Endothelial cell of umbilical vein (primary cell): ENCODE measurements around the gene MIEN1. TPM values are rescaled to one million over a fixed set of nuclear protein-coding genes. Genes with fewer than 3 reads are reported as not detected.

ENCODE experiments used
- BruUV-seq: library from RNA; stranded (reverse); fragments of 400-500 nt; replicated peaks from 2 replicates; lab custom pipeline; 2021; lab: Mats Ljungman, UMichigan
- CTCF ChIA-PET: fragments of 300-600, 350-600 bp; sonication (Branson Sonifier 250); formaldehyde crosslinking; loops from one replicate; lab custom pipeline; 2021; ENCODE audit warnings: antibody characterized with exemption, inconsistent platforms; lab: Charles Lee
- POLR2A ChIA-PET: fragments of 300-600, 350-600 bp; sonication (Branson Sonifier 250); formaldehyde crosslinking; loops from one replicate; lab custom pipeline; 2021; ENCODE audit warnings: antibody characterized with exemption, inconsistent platforms; lab: Charles Lee
- DNase-seq: peaks from one replicate; pipeline ENCODE4 v3.0.0-alpha.2; 2011; ENCODE audit warnings: low read depth, low spot score
- FAIRE-seq: peaks from 2 replicates; lab custom pipeline; 2011; peaks lifted over from hg19 to GRCh38; lab: Jason Lieb, UNC
- H2AFZ ChIP-seq: 2 replicates; pipeline ENCODE4 v1.6.0; 2012; ENCODE audit warnings: low read depth, low read length, control low read depth, inconsistent platforms
- H3K27ac ChIP-seq: 2 replicates; pipeline ENCODE4 v1.5.1; 2011; ENCODE audit warnings: low read depth, mild to moderate bottlenecking, control low read depth, low read length, moderate library complexity; ENCODE audit not compliant: insufficient read depth
- H3K27me3 ChIP-seq, 2 experiments: 2 replicates each; pipeline versions ENCODE4 v1.6.0 to v1.6.1; 2011; ENCODE audit warnings: low read length in 2 of 2, mixed read lengths in 1 of 2; ENCODE audit not compliant: control insufficient read depth in 2 of 2, insufficient read depth in 2 of 2
- H3K36me3 ChIP-seq, 2 experiments: 2 replicates in 1 of 2; 3 replicates in 1 of 2; pipeline ENCODE4 v1.5.1; 2011; ENCODE audit warnings: low read length in 2 of 2, mild to moderate bottlenecking in 1 of 2, moderate library complexity in 1 of 2; ENCODE audit not compliant: control insufficient read depth in 2 of 2, insufficient read depth in 2 of 2; ENCODE audit errors: extremely low read depth in 1 of 2
- H3K4me1 ChIP-seq: 3 replicates; pipeline ENCODE4 v1.5.1; 2011; ENCODE audit warnings: mild to moderate bottlenecking, low read length; ENCODE audit not compliant: control insufficient read depth, insufficient read depth; ENCODE audit errors: extremely low read depth
- H3K4me2 ChIP-seq: 2 replicates; pipeline ENCODE4 v1.6.1; 2011; ENCODE audit warnings: low read length, control low read depth, mixed read lengths; ENCODE audit not compliant: insufficient read depth
- H3K4me3 ChIP-seq, 3 experiments: fragments of 200-600 bp in 1 of 3; sonication (generic), shearing (Covaris generic) in 1 of 3; replicated peaks in 1 of 3; 2 replicates each; pipeline ENCODE4 v1.5.1; 2011 to 2016; ENCODE audit warnings: control low read depth in 3 of 3, low read length in 3 of 3, mild to moderate bottlenecking in 2 of 3, inconsistent platforms in 1 of 3, low read depth in 1 of 3, moderate library complexity in 1 of 3; ENCODE audit not compliant: insufficient read depth in 1 of 3
- H3K79me2 ChIP-seq: 2 replicates; pipeline ENCODE4 v1.6.0; 2012; ENCODE audit warnings: low read length, inconsistent platforms; ENCODE audit not compliant: control insufficient read depth, insufficient read depth
- H3K9ac ChIP-seq: replicated peaks from 2 replicates; pipeline ENCODE3; 2011; ENCODE audit warnings: low read length, control low read depth; ENCODE audit not compliant: insufficient read depth; ENCODE audit errors: extremely low read depth
- H3K9me1 ChIP-seq: replicated peaks from 3 replicates; pipeline ENCODE4 v1.6.0; 2011; ENCODE audit warnings: mild to moderate bottlenecking, low read length; ENCODE audit not compliant: control insufficient read depth, insufficient read depth; ENCODE audit errors: extremely low read depth
- H3K9me3 ChIP-seq: replicated peaks from 2 replicates; pipeline ENCODE4 v1.5.1; 2012; ENCODE audit warnings: low read length, inconsistent platforms; ENCODE audit not compliant: control insufficient read depth, insufficient read depth
- H4K20me1 ChIP-seq: replicated peaks from 2 replicates; pipeline ENCODE3; 2011; ENCODE audit warnings: mild to moderate bottlenecking, low read length; ENCODE audit not compliant: control insufficient read depth, insufficient read depth; ENCODE audit errors: extremely low read depth
- EZH2 ChIP-seq: IDR thresholded peaks from 2 replicates; pipeline ENCODE4 v1.6.1; 2012; ENCODE audit warnings: borderline replicate concordance, low read depth, mild to moderate bottlenecking, moderate library complexity, low read length, inconsistent platforms; ENCODE audit not compliant: severe bottlenecking
- FOS ChIP-seq: IDR thresholded peaks from 2 replicates; pipeline ENCODE4 v1.6.1; 2011; ENCODE audit warnings: mild to moderate bottlenecking, low read length, moderate library complexity, borderline replicate concordance; ENCODE audit not compliant: insufficient read depth
- GATA2 ChIP-seq: IDR thresholded peaks from 2 replicates; pipeline ENCODE4 v1.7.0; 2011; ENCODE audit warnings: low read depth, mild to moderate bottlenecking, moderate library complexity, mixed read lengths, low read length; ENCODE audit not compliant: insufficient read length, insufficient read depth
- JUN ChIP-seq: IDR thresholded peaks from 2 replicates; pipeline ENCODE4 v1.6.1; 2011; ENCODE audit warnings: borderline replicate concordance, low read depth; ENCODE audit not compliant: insufficient read length, insufficient read depth
- MYC ChIP-seq: IDR thresholded peaks from one replicate; pipeline ENCODE4 v1.6.1; 2011; ENCODE audit warnings: mild to moderate bottlenecking, low read depth, low read length
- POLR2A ChIP-seq: IDR thresholded peaks from 2 replicates; pipeline ENCODE4 v1.6.1; 2012; ENCODE audit warnings: low read depth, mild to moderate bottlenecking, control low read depth, low read length
- POLR2AphosphoS5 ChIP-seq: IDR thresholded peaks from 2 replicates; pipeline ENCODE4 v1.6.1; 2012; ENCODE audit warnings: low read depth, mild to moderate bottlenecking, control low read depth, low read length, moderate library complexity; ENCODE audit not compliant: insufficient read depth
- dilution Hi-C: fragments of 300-500 bp; cut with MboI; formaldehyde crosslinking; loops from one replicate; pipeline ENCODE4 v1.15.0; 2019; ENCODE audit warnings: low sequenced_read_pairs; ENCODE audit not compliant: extremely low pct_ligation_motif_present
- intact Hi-C: fragments of 100-400 bp; cut with micrococcal nuclease; formaldehyde crosslinking; loops from one replicate; pipeline ENCODE4 v1.10.0; 2022
- polyA plus RNA-seq, 4 experiments: library from polyadenylated mRNA; depleted of rRNA in 3 of 4; stranded (reverse) in 3 of 4; unstranded in 1 of 4; fragments of >200 nt; gene quantifications; 2 replicates each; pipeline versions ENCODE4 v1.2.1 to v1.2.3, GENCODE V29; 2011 to 2012; ENCODE audit warnings: missing spikeins in 1 of 4
- total RNA-seq: library from RNA; stranded (reverse); gene quantifications from 2 replicates; pipeline ENCODE4 v1.2.3, GENCODE V29; 2021
- TF ChIP-seq, protein P1 (sequence below): IDR thresholded peaks from 2 replicates; pipeline ENCODE4 v1.6.1; 2011; ENCODE audit not compliant: insufficient read depth, insufficient read length
- TF ChIP-seq, protein P2 (sequence below), 2 donors: IDR thresholded peaks; 1 replicate in 1 of 2; 2 replicates in 1 of 2; pipeline ENCODE4 v1.5.1; 2011; ENCODE audit warnings: low read length in 2 of 2, mild to moderate bottlenecking in 2 of 2, moderate library complexity in 2 of 2, control low read depth in 1 of 2, inconsistent platforms in 1 of 2, low read depth in 1 of 2; ENCODE audit not compliant: insufficient read depth in 1 of 2; ENCODE audit errors: extremely low read depth in 1 of 2

MIEN1 gene
- total and polyA plus RNA-seq, 2 donors (not counting 3 experiments of a cell fraction or from before 2014, with no cell fraction given) = 42.4 to 74.5 TPM

DNA sequence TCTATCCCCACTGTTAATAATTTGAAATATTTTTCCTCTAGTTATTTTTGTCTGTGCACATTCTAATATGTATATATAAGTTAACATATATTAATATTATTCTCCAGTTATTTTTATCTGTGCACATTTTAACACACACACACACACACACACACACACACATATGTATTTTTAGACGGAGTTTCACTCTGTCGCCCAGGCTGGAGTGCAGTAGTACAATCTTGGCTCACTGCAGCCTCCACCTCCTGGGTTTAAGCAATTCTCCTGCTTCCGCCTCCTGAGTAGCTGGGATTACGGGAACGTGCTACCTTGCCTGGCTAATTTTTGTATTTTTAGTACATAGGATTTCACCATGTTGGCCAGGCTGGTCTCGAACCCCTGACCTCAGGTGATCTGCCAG lies 12.7 kb downstream of the MIEN1 start:
- dilution Hi-C loops = no loop called here
- intact Hi-C loops = no loop called here
- CTCF ChIA-PET = interaction anchor here (1.5 kb wide), 1 partner anchor 49 kb away, joined by 3 read pairs; the partner anchor contains the start of gene PNMT

More for the DNA sequence above, 12.7 kb downstream of the MIEN1 start:
- POLR2A ChIA-PET = no interaction called here
- Histone ChIP-seq H3K4me3 (no peak overlapping the region), H4K20me1 (no peaks in the 10 kb centered on the region), H3K27me3 (no peaks in the 10 kb centered on the region), H3K4me2 (no peak overlapping the region), H3K79me2 (no peaks in the 10 kb centered on the region), H3K9me3 (no peaks in the 10 kb centered on the region), H3K27ac (no peak overlapping the region), H2AFZ (no peak overlapping the region), H3K9me1 (no peaks in the 10 kb centered on the region), H3K36me3 (peaks cover 0 to 3% of the 10 kb centered on the region in 2 experiments), H3K4me1 (peaks cover 10% of the 10 kb centered on the region), H3K9ac (no peak overlapping the region)
- no TSS peak for BruUV-seq
- no peak for FAIRE-seq
- TF ChIP-seq MYC (no peak), POLR2A (no peak), POLR2AphosphoS5 (no peak), GATA2 (no peak), EZH2 (no peak), JUN (no peak), FOS (no peak)
- TF ChIP-seq, protein P1, sequence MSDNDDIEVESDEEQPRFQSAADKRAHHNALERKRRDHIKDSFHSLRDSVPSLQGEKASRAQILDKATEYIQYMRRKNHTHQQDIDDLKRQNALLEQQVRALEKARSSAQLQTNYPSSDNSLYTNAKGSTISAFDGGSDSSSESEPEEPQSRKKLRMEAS = no peak
- TF ChIP-seq, protein P2, sequence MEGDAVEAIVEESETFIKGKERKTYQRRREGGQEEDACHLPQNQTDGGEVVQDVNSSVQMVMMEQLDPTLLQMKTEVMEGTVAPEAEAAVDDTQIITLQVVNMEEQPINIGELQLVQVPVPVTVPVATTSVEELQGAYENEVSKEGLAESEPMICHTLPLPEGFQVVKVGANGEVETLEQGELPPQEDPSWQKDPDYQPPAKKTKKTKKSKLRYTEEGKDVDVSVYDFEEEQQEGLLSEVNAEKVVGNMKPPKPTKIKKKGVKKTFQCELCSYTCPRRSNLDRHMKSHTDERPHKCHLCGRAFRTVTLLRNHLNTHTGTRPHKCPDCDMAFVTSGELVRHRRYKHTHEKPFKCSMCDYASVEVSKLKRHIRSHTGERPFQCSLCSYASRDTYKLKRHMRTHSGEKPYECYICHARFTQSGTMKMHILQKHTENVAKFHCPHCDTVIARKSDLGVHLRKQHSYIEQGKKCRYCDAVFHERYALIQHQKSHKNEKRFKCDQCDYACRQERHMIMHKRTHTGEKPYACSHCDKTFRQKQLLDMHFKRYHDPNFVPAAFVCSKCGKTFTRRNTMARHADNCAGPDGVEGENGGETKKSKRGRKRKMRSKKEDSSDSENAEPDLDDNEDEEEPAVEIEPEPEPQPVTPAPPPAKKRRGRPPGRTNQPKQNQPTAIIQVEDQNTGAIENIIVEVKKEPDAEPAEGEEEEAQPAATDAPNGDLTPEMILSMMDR (IDR thresholded peaks at IDR 0.05; ENCODE audit: extremely low read depth in 1 of 2, insufficient read depth in 1 of 2, low read depth in 1 of 2, low read length in 2 of 2) = no peak
- no peak for DNase-seq
